Stimulated activated CD8-positive, alpha-beta memory T cell treated with anti-CD3 and anti-CD28 coated beads, Interleukin-12 subunit alpha, Interleukin-12 subunit beta, amount 100 ng/mL, for 24 hours (primary cell): ENCODE results near the gene ACACA.

Experiments
- DNase-seq: peaks from one replicate; pipeline ENCODE4 v3.0.0-alpha.2; 2020; ENCODE audit errors: extremely low read depth

ACACA gene

GRCh38 chr17:37037590-37038155 is 369.0 kb downstream of the ACACA start:
- no peak for DNase-seq
